ENCODE measurements around the gene LRRC71.

- TF ChIP-seq PRDM15 (CRISPR knock-in tag; IDR thresholded peaks at IDR 0.05) (no peak), EZH2 (IDR thresholded peaks at IDR 0.05; ENCODE audit: borderline replicate concordance, control insufficient read depth, low read depth, low read length) (no peak), POLR2AphosphoS5 (IDR thresholded peaks at IDR 0.05; ENCODE audit: low read length) (no peak), CTCF (IDR thresholded peaks at IDR 0.05 in 2 of 3, conservative IDR thresholded peaks at IDR 0.05 in 1 of 3; ENCODE audit: control insufficient read depth in 2 of 3, extremely low read depth in 1 of 3, insufficient read depth in 1 of 3, low read depth in 3 of 3, low read length in 3 of 3) (no peak), ZNF274 (IDR thresholded peaks at IDR 0.05; ENCODE audit: insufficient read depth, insufficient read length) (no peak)
Measured at GRCh38 chr1:156938813-156939212, 18.4 kb downstream of the LRRC71 start.

Data from GM12878 (cell line).